ENCODE data around the gene PAFAH2.

The PAFAH2 gene

DNA sequence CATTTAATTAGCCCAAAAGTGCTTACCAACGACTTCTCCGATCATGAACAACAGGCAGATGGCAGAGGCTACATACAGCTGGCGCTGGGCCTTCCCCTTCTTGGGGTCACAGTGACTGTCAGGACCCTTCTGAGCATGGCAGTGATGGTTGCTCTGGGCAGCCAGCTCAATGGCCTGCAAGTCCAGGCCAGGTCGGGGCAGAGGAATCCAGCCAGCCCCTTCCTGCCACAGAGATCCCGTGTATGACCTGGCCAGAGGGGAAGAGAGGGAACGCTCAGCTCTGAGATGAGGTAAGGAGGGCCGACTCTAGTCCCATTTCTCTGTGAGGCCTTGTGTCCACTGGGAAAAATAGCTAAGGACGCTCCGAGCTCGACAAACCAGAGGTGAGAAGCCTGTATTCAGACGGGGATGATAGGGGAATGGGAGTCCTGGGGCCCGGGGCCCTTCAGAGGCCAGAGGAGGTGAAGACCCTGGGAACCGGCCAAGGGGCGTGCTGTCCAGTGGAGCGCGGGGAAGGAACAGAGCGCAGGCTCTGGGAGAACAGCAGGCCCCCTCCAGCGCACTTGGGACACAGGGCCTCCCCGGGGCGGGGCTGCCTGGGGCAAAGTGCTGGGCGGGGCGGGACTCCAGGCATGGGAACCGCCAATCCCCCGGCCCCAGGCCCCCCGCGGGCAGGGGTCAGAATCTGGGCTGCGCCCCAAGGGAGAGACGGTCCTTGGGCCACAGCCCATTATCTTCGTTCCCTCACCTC is 47.3 kb upstream of the PAFAH2 start:
- Histone ChIP-seq H3K4me3 (ENCODE audit: low read length) (no peak overlapping the region), H3K27ac (ENCODE audit: low read length) (no peak overlapping the region), H3K79me2 (ENCODE audit: low read length) (no peaks in the 10 kb centered on the region), H2AFZ (ENCODE audit: low read depth, low read length) (no peak overlapping the region), H3K36me3 (replicated peaks; ENCODE audit: low read depth, low read length) (no peaks in the 10 kb centered on the region), H4K20me1 (ENCODE audit: insufficient read depth, low read length) (no peaks in the 10 kb centered on the region), H3K27me3 (ENCODE audit: low read depth, low read length) (peaks cover 7% of the 10 kb centered on the region; the same call in 1 of the 2 replicates), H3K4me2 (ENCODE audit: low read length) (no peak overlapping the region), H3K4me1 (ENCODE audit: low read length) (no peaks in the 10 kb centered on the region), H3K9ac (ENCODE audit: low read length) (no peak overlapping the region), H3K9me3 (ENCODE audit: insufficient read depth, low read length) (no peaks in the 10 kb centered on the region)
- no peak for TF ChIP-seq EZH2phosphoT487 (IDR thresholded peaks at IDR 0.05; ENCODE audit: low read depth)
- TF ChIP-seq, protein P1, sequence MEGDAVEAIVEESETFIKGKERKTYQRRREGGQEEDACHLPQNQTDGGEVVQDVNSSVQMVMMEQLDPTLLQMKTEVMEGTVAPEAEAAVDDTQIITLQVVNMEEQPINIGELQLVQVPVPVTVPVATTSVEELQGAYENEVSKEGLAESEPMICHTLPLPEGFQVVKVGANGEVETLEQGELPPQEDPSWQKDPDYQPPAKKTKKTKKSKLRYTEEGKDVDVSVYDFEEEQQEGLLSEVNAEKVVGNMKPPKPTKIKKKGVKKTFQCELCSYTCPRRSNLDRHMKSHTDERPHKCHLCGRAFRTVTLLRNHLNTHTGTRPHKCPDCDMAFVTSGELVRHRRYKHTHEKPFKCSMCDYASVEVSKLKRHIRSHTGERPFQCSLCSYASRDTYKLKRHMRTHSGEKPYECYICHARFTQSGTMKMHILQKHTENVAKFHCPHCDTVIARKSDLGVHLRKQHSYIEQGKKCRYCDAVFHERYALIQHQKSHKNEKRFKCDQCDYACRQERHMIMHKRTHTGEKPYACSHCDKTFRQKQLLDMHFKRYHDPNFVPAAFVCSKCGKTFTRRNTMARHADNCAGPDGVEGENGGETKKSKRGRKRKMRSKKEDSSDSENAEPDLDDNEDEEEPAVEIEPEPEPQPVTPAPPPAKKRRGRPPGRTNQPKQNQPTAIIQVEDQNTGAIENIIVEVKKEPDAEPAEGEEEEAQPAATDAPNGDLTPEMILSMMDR (IDR thresholded peaks at IDR 0.05; ENCODE audit: low read depth, low read length), result no peak

DNA sequence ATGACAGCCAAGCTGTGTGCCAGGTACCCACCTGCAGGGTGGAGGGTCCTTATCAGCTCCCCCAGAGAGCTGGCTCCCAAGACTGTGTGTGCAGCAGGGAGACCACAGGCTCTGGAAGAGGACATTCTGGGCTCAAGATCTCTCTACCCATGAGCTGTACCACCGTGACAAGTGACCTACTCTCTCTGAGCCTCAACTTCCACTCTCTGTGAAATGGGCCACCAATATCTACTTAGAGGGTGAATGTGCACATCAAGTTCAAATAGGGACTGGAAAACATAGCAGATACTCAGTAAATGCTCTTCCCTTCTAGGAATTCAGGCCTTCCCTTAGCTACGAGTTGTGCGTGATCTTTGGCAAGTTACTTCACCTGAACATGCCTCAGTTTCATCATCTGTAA is 46.6 kb upstream of the PAFAH2 start:
- Histone ChIP-seq H3K9me3 (ENCODE audit: insufficient read depth, low read length) (no peaks in the 10 kb centered on the region), H3K27me3 (ENCODE audit: low read depth, low read length) (peaks cover 7% of the 10 kb centered on the region; the same call in 1 of the 2 replicates), H3K4me1 (ENCODE audit: low read length) (no peaks in the 10 kb centered on the region), H2AFZ (ENCODE audit: low read depth, low read length) (no peak overlapping the region), H3K4me2 (ENCODE audit: low read length) (no peak overlapping the region), H3K79me2 (ENCODE audit: low read length) (no peaks in the 10 kb centered on the region), H3K9ac (ENCODE audit: low read length) (no peak overlapping the region), H4K20me1 (ENCODE audit: insufficient read depth, low read length) (no peaks in the 10 kb centered on the region), H3K27ac (ENCODE audit: low read length) (no peak overlapping the region), H3K4me3 (ENCODE audit: low read length) (no peak overlapping the region), H3K36me3 (replicated peaks; ENCODE audit: low read depth, low read length) (no peaks in the 10 kb centered on the region)
- TF ChIP-seq, protein P1 (IDR thresholded peaks at IDR 0.05; ENCODE audit: low read depth, low read length), result no peak
- TF ChIP-seq EZH2phosphoT487 (IDR thresholded peaks at IDR 0.05; ENCODE audit: low read depth), result no peak

DNA sequence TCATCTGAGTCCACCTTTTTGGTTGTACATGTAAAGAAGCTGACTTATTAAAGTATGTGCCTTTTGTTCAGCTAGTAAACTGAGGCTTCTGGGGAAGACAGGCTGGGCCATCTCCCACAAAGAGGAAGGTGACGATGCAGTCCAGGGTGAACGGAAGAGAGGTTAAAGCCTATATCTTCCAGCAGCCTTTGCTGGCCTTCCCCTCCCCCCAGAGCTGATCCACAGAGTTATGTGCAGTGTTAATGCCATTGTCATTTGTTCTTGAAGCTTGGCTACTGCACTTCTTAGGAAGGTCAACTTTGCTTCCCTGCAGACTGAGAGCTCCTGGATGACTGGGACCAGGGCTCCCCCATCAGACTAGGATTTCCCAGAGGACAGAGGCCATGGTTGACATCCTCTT is 45.9 kb upstream of the PAFAH2 start:
- no peak overlapping the region for H2AFZ ChIP-seq (ENCODE audit: low read depth, low read length)
- H3K27me3 ChIP-seq (ENCODE audit: low read depth, low read length), result peaks cover 6% of the 10 kb centered on the region; the same call in 1 of the 2 replicates
- H3K27ac ChIP-seq (ENCODE audit: low read length), result no peak overlapping the region

DNA sequence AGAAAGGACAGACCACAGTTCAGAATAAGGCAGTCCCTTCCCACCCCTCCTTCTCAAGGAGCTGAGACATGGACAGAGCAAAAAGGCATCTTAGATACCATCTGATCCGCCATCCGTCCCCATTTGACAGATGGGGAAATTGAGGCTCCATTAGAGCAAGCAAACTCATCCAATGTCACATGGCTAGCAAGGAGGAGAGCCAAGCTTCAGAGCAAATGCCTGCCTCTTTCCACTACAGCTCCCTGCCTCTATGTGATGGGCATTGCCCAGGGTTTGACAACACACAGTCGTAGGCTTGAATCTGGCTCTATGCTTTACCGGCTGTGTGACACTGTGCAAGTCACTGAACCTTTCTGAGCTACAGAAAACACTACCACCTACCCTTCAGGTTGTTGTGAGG is 44.1 kb upstream of the PAFAH2 start:
- no peak overlapping the region for H3K4me3 ChIP-seq (ENCODE audit: low read length)
- no peaks in the 10 kb centered on the region for H3K4me1 ChIP-seq (ENCODE audit: low read length)
- H3K9me3 ChIP-seq (ENCODE audit: insufficient read depth, low read length), result no peaks in the 10 kb centered on the region
- no peak overlapping the region for H2AFZ ChIP-seq (ENCODE audit: low read depth, low read length)
- H3K79me2 ChIP-seq (ENCODE audit: low read length), result no peaks in the 10 kb centered on the region
- H3K4me2 ChIP-seq (ENCODE audit: low read length), result no peak overlapping the region
- no peak for TF ChIP-seq EZH2phosphoT487 (IDR thresholded peaks at IDR 0.05; ENCODE audit: low read depth)
- TF ChIP-seq, protein P1 (IDR thresholded peaks at IDR 0.05; ENCODE audit: low read depth, low read length), result no peak
- H3K9ac ChIP-seq (ENCODE audit: low read length), result no peak overlapping the region
- H3K36me3 ChIP-seq (replicated peaks; ENCODE audit: low read depth, low read length), result no peaks in the 10 kb centered on the region
- H4K20me1 ChIP-seq (ENCODE audit: insufficient read depth, low read length), result no peaks in the 10 kb centered on the region
- H3K27ac ChIP-seq (ENCODE audit: low read length), result no peak overlapping the region
- H3K27me3 ChIP-seq (ENCODE audit: low read depth, low read length), result no peaks in the 10 kb centered on the region

More for the DNA sequence above, 45.9 kb upstream of the PAFAH2 start:
- Histone ChIP-seq H4K20me1 (ENCODE audit: insufficient read depth, low read length) (no peaks in the 10 kb centered on the region), H3K9me3 (ENCODE audit: insufficient read depth, low read length) (no peaks in the 10 kb centered on the region), H3K9ac (ENCODE audit: low read length) (no peak overlapping the region), H3K4me2 (ENCODE audit: low read length) (no peak overlapping the region), H3K4me3 (ENCODE audit: low read length) (no peak overlapping the region), H3K4me1 (ENCODE audit: low read length) (no peaks in the 10 kb centered on the region), H3K79me2 (ENCODE audit: low read length) (no peaks in the 10 kb centered on the region), H3K36me3 (replicated peaks; ENCODE audit: low read depth, low read length) (no peaks in the 10 kb centered on the region)
- no peak for TF ChIP-seq EZH2phosphoT487 (IDR thresholded peaks at IDR 0.05; ENCODE audit: low read depth)
- TF ChIP-seq, protein P1 (IDR thresholded peaks at IDR 0.05; ENCODE audit: low read depth, low read length), result no peak
